Activated CD8-positive, alpha-beta memory T cell treated with anti-CD3 and anti-CD28 coated beads, Interleukin-2, amount 10 ng/mL, durations not matched to agents 7 days and 5 days (primary cell): ENCODE measurements around the gene PCGF1. TPM values are rescaled to one million over a fixed set of nuclear protein-coding genes. Genes with fewer than 3 reads are reported as not detected.
"Not testable (repeated sequence)": the region's sequence is repeated elsewhere in the genome, so short reads cannot be mapped to it uniquely, and the experiment has no call there.

ENCODE experiments used
- ATAC-seq: fragments of 150-1000 bp; cut with Tn5 transposase; one replicate; pipeline ENCODE4 v1.10.0; 2021; ENCODE audit warnings: moderate library complexity
- CTCF ChIA-PET: fragments of 350-600 bp; sonication (Branson Sonifier 250); formaldehyde crosslinking; loops from one replicate; lab custom pipeline; 2021; ENCODE audit warnings: antibody characterized with exemption; lab: Charles Lee
- DNase-seq: peaks from one replicate; pipeline ENCODE4 v3.0.0-alpha.2; 2020
- H3K27ac Mint-ChIP-seq: one replicate; pipeline ENCODE4 v1.8.0; 2021; ENCODE audit warnings: mild to moderate bottlenecking, mixed read lengths
- H3K27me3 Mint-ChIP-seq: one replicate; pipeline ENCODE4 v1.8.0; 2021; ENCODE audit warnings: mixed read lengths
- H3K36me3 Mint-ChIP-seq: one replicate; pipeline ENCODE4 v1.8.0; 2021; ENCODE audit warnings: mild to moderate bottlenecking, mixed read lengths
- H3K4me1 Mint-ChIP-seq: one replicate; pipeline ENCODE4 v1.8.0; 2021; ENCODE audit warnings: mixed read lengths
- H3K4me3 Mint-ChIP-seq: one replicate; pipeline ENCODE4 v1.8.0; 2021; ENCODE audit warnings: mild to moderate bottlenecking, moderate library complexity, mixed read lengths
- H3K9me3 Mint-ChIP-seq: one replicate; pipeline ENCODE4 v1.8.0; 2022; ENCODE audit warnings: low read depth, mixed read lengths
- total RNA-seq, 2 experiments: library from RNA; stranded (reverse); gene quantifications; one replicate each; pipeline ENCODE4 v1.2.3, GENCODE V29; 2021

The PCGF1 gene
- total RNA-seq, 2 experiments from 2014 or later = 15.5 to 34.0 TPM

DNA sequence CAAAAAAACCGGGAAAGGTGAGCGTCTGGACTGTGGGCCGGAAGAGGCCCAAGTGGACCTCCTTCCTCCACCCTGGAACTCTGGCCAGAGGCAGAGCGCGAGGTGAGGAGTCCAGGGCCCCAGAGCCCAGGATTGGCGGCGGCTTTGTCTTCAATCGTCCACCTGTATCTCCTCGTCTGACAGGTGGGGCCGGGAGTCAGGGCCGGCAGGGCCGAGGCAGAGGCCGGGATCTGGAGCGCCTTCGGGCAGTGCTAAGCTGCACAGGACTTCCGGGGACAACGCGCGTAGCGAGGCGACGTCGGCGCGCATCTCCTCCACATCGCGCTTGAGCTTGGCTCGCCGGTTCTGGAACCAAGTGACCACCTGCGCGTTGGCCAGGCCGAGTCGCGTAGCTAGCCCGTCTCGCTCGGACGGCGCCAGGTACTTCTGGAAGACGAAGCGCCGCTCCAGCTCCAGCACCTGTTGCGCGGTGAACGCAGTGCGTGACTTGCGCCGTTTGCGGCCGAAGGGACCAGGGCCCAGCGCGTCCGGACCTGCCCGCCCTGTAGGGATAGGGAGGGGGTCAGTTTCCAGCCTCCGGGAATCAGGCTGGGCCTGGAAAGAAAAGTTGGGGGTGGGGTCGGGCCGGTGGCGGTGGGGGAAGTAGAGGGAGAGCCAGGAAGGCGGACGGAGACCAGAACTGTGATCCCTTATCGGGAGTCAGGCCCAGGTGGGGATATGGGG, 9.6 kb downstream of the PCGF1 start:
- Mint-ChIP-seq H3K4me3 (peak overlapping the region; percentile 84), H3K9me3 (no peaks in the 10 kb centered on the region), H3K27me3 (peaks cover 46% of the 10 kb centered on the region), H3K4me1 (peaks cover 29% of the 10 kb centered on the region), H3K27ac (peak overlapping the region; percentile 80), H3K36me3 (no peaks in the 10 kb centered on the region)
- DNase-seq (peak; percentile 58), ATAC-seq (peak; percentile 59)
- CTCF ChIA-PET = interaction anchor here (0.6 to 4.1 kb wide), 2 partner anchors 15 to 90 kb away, joined by 3 to 25 read pairs; partner anchors contain the start of genes CCDC142 and TTC31

DNA sequence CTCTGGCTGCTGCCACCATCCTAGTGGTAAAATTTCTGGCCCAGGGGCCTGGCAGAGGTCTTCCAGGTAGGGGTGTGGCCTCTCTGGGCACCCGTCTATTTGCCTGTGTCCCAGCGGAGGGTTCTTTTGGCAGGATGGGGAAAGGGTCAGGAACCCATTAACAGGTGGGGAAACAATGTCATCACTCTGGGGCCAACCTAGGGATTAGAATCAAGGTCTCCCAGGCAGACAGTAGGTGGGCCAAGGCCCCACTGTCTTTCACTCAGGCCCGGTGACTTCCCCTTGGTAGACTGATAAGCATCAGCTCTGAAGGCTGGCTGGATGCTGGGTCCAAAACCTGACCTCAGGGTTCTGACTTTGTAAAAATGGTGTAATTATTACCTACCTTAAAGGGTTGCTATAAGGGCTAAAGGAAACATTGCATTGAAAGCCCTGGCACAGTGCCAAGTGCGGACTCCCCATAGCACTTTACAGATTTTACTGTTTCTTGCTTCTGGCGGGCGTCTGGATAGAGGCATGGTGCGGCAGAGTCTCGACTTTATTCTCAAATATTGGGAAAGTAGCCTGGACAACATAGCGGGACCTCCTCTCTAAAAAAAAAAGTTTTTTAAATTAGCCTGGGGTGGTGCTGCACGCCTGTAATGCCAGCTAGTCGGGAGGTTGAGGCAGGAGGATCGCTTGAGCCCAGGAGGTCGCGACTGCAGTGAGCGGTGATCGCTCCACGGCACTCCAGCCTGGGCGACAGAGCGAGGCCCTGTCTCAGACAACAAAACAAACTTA, 10.3 kb downstream of the PCGF1 start:
- peaks cover 23% of the 10 kb centered on the region for H3K4me1 Mint-ChIP-seq
- H3K27ac Mint-ChIP-seq = no peak overlapping the region
- H3K27me3 Mint-ChIP-seq = peaks cover 40% of the 10 kb centered on the region
- DNase-seq (no peak), ATAC-seq (no peak)
- CTCF ChIA-PET = interaction anchor here (4.1 kb wide), 1 partner anchor 15 kb away, joined by 25 read pairs; the partner anchor contains the start of genes CCDC142 and TTC31
- peak overlapping the region; percentile 84 for H3K4me3 Mint-ChIP-seq
- H3K9me3 Mint-ChIP-seq = no peaks in the 10 kb centered on the region
- peaks cover 2% of the 10 kb centered on the region for H3K36me3 Mint-ChIP-seq

DNA sequence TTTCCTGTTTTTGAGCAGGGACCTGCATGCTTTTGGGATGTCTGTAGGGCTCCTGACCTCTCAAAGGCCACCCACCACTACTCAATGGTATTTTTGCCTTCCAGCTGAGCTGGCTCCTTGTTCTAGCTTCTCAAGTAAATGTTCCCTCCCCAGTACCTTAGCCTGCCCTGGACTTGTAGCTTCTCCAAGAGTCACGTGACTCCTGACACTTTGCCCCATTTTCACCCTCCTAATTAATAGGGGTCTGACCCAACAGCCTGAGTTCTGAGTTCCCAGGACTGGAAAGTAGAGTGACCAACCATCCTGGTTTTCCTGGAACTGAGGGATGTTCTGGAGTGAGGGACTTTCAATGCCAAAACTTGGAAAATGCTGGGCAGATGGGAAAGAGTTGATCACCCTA, 12.1 kb downstream of the PCGF1 start:
- Mint-ChIP-seq H3K4me1 (peaks cover 20% of the 10 kb centered on the region), H3K27ac (no peak overlapping the region)

DNA sequence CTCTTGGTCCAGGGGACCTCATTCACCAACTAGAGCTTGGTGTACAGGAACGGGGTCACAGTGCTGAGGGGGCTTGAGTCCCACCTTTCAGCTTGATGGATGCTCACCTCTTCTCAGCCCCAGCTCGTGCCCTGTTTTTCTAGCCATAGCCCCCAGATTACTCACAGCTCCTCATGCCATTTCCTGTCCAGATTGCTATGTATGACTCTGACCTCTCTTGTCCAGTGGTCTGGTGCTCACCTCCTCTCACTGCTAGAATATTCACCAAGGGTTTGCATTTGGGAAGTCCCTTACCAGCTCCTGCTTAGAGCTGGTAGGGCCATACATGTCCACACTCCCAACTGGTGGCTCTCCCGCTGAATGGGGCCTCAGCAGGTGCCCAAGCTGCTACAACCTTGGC, 13.9 kb downstream of the PCGF1 start:
- peaks cover 10% of the 10 kb centered on the region for H3K27me3 Mint-ChIP-seq
- H3K27ac Mint-ChIP-seq = no peak overlapping the region
- no peaks in the 10 kb centered on the region for H3K9me3 Mint-ChIP-seq
- peaks cover 14% of the 10 kb centered on the region for H3K36me3 Mint-ChIP-seq
- no peak overlapping the region for H3K4me3 Mint-ChIP-seq
- peaks cover 11% of the 10 kb centered on the region for H3K4me1 Mint-ChIP-seq
- DNase-seq (no peak), ATAC-seq (no peak)
- CTCF ChIA-PET = interaction anchor here (0.6 to 1.7 kb wide), 4 partner anchors 10 to 43 kb away, joined by 3 to 14 read pairs (median 5); partner anchors contain the start of genes CCDC142, PCGF1 and TTC31

More for the DNA sequence above, 12.1 kb downstream of the PCGF1 start:
- Mint-ChIP-seq H3K27me3 (peaks cover 26% of the 10 kb centered on the region), H3K9me3 (no peaks in the 10 kb centered on the region), H3K4me3 (no peak overlapping the region), H3K36me3 (peaks cover 12% of the 10 kb centered on the region)
- CTCF ChIA-PET = interaction anchor here (1.4 to 4.1 kb wide), 2 partner anchors 13 to 37 kb away, joined by 3 to 25 read pairs; partner anchors contain the start of genes CCDC142 and TTC31
- ATAC-seq (no peak), DNase-seq (no peak)

DNA sequence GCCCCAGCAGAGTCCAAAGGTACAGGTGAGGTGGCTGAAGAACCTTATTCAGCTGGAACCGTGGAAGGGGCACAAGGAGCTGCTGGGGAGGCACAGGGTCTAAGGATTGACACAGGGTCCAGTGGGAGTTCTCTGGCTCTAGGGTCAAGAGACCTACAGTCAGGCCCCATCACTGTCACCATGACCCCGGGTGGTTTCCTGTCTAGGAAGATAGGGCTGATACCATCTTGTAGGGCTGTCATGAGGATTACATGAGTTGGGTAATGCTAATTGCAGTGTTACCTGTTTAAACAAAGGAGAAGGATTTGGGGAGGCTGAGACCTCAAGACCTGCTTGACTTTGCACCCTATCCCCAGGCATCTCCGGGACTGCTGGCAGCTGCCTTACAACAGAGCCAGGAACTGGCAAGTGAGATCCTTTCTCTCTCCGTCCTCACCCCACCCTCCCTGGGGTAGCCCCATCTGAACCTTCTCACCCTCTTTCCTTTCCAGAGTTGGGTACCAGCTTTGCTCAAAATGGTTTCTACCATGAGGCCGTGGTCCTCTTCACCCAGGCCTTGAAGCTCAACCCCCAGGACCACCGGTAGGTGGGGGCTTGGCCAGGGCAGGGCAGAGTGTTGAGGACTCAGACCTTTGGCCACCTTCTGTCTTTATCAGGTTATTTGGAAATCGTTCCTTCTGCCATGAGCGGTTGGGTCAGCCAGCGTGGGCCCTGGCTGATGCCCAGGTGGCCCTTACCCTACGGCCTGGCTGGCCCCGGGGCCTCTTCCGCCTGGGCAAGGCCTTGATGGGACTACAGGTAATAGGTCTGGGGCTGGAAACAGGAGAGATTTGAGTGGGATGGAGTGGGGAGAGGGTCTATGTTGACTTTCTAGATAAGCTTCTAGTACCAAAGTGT, 15.6 kb downstream of the PCGF1 start:
- H3K27ac Mint-ChIP-seq = no peak overlapping the region
- peaks cover 16% of the 10 kb centered on the region for H3K36me3 Mint-ChIP-seq
- H3K9me3 Mint-ChIP-seq = no peaks in the 10 kb centered on the region
- ATAC-seq = no peak
- no peak for DNase-seq
- no peak overlapping the region for H3K4me3 Mint-ChIP-seq
- peaks cover 1% of the 10 kb centered on the region for H3K4me1 Mint-ChIP-seq
- H3K27me3 Mint-ChIP-seq = no peaks in the 10 kb centered on the region
- CTCF ChIA-PET = interaction anchor here (1.3 kb wide), 1 partner anchor 9 kb away, joined by 5 read pairs; the partner anchor contains the start of genes CCDC142 and TTC31

- no peak overlapping the region for H3K4me3 Mint-ChIP-seq
- H3K9me3 Mint-ChIP-seq = no peaks in the 10 kb centered on the region
- CTCF ChIA-PET = interaction anchor here (1.1 to 1.4 kb wide), 2 partner anchors 13 to 42 kb away, joined by 4 to 5 read pairs; no protein-coding TSS in a partner anchor
- ATAC-seq (no peak), DNase-seq (no peak)
- no peaks in the 10 kb centered on the region for H3K27me3 Mint-ChIP-seq
- H3K27ac Mint-ChIP-seq = no peak overlapping the region
- H3K36me3 Mint-ChIP-seq = peaks cover 26% of the 10 kb centered on the region
- peaks cover 7% of the 10 kb centered on the region for H3K4me1 Mint-ChIP-seq
These were observed 17.6 kb downstream of the PCGF1 start for GRCh38 chr2:74489906-74490305.

DNA sequence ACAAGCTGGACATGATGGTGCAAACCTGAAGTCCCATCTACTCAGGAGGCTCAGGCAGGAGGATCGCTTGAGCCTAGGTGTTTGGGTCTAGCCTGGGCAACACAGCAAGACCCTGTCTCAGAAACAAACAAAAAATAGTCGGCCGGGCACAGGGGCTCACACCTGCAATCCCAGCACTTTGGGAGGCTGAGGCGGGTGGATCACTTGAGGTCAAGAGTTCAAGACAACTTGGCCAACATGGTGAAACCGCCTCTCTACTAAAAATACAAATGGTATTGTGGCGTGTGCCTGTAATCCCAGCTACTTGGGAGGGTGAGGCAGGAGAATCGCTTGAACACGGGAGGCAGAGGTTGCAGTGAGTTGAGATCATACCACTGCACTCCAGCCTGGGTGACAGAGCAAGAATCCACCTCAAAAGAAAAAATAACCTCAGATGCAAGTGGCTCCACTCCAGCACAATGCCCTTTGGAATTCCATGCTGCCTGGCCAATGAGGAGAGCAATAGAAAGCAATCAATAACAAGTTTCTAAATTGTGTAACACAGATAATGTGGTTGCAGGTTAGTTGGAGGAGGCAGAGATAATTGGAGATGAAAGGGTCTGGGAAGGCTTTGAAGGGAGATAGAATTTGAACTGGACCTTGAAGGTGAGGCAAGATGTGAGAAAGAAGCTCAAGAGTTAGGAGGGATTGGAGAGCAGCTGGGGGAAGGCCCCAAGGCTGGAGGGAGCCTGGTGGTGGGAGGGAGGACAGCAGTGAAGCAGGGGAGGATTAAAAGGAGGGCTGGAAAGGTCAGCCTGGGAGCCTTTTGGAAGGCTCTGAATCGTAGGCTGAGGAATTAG, 18.6 kb downstream of the PCGF1 start:
- no peaks in the 10 kb centered on the region for H3K27me3 Mint-ChIP-seq
- H3K9me3 Mint-ChIP-seq = no peaks in the 10 kb centered on the region
- H3K27ac Mint-ChIP-seq = no peak overlapping the region
- ATAC-seq (no peak), DNase-seq (no peak)
- H3K4me1 Mint-ChIP-seq = peaks cover 13% of the 10 kb centered on the region
- peaks cover 28% of the 10 kb centered on the region for H3K36me3 Mint-ChIP-seq
- CTCF ChIA-PET = interaction anchor here (1.0 to 1.4 kb wide), 3 partner anchors 43 to 85 kb away, joined by 3 to 5 read pairs (median 3); no protein-coding TSS in a partner anchor
- no peak overlapping the region for H3K4me3 Mint-ChIP-seq

GRCh38 chr2:74486141-74486540, 21.4 kb downstream of the PCGF1 start:
- CTCF ChIA-PET = interaction anchor here (0.7 kb wide), 1 partner anchor 1239 kb away, joined by 3 read pairs; no protein-coding TSS in a partner anchor
- ATAC-seq = no peak
- H3K4me3 Mint-ChIP-seq = no peak overlapping the region

GRCh38 chr2:74483675-74484164, 23.8 kb downstream of the PCGF1 start:
- not testable (repeated sequence) for DNase-seq, H3K9me3 Mint-ChIP-seq, H3K27me3 Mint-ChIP-seq, ATAC-seq
- CTCF ChIA-PET = interaction anchor here (0.6 to 5.2 kb wide), 22 partner anchors 8 to 148 kb away, joined by 3 to 79 read pairs (median 10); partner anchors contain the start of genes AUP1, HTRA2, INO80B and MOGS
- Mint-ChIP-seq H3K27ac (peak overlapping the region; percentile 100), H3K36me3 (peaks cover 28% of the 10 kb centered on the region), H3K4me1 (peaks cover 44% of the 10 kb centered on the region), H3K4me3 (peak overlapping the region; percentile 97)

More at GRCh38 chr2:74486141-74486540, 21.4 kb downstream of the PCGF1 start:
- peaks cover 22% of the 10 kb centered on the region for H3K36me3 Mint-ChIP-seq
- DNase-seq = no peak
- H3K4me1 Mint-ChIP-seq = peaks cover 25% of the 10 kb centered on the region
- H3K27ac Mint-ChIP-seq = no peak overlapping the region
- no peaks in the 10 kb centered on the region for H3K27me3 Mint-ChIP-seq
- no peaks in the 10 kb centered on the region for H3K9me3 Mint-ChIP-seq

- Mint-ChIP-seq H3K4me3 (peak within 1 kb of the TSS; percentile 97), H3K27me3 (no peaks in the 10 kb centered on the region), H3K36me3 (peaks cover 28% of the 10 kb centered on the region), H3K9me3 (no peaks in the 10 kb centered on the region), H3K27ac (peak within 1 kb of the TSS; percentile 100), H3K4me1 (peaks cover 44% of the 10 kb centered on the region)
- DNase-seq (peak; percentile 97), ATAC-seq (peak; percentile 95)
- CTCF ChIA-PET = interaction anchor here (0.6 to 5.2 kb wide), 33 partner anchors 9 to 233 kb away, joined by 3 to 79 read pairs (median 6); partner anchors contain the start of genes AUP1, DQX1, HTRA2 and INO80B
These were observed 24.5 kb downstream of the PCGF1 start, which contains the start of the genes CCDC142 and TTC31 for GRCh38 chr2:74482801-74483674. Gene CCDC142, minus strand, starts transcription at chr2:74482998. Its CDS starts 161 bp downstream, at chr2:74482837. Gene TTC31, plus strand, starts transcription at chr2:74483081. Its CDS starts 15 bp downstream, at chr2:74483096.
